HepG2 (cell line): ENCODE results near the gene TMEM165. TPM values are rescaled to one million over a fixed set of nuclear protein-coding genes. Genes with fewer than 3 reads are reported as not detected.
A peak's percentile ranks its signal among the peaks of the same experiment; 100 is the strongest.

Experiments used
- ELF4 ChIP-seq: sonication (generic); formaldehyde crosslinking; IDR thresholded peaks from 2 replicates; pipeline ENCODE4 v1.5.0; 2020; ENCODE audit warnings: missing genetic modification reagents, mild to moderate bottlenecking, moderate library complexity, borderline replicate concordance
- IRX3 ChIP-seq: sonication (generic); formaldehyde crosslinking; IDR thresholded peaks from 2 replicates; pipeline ENCODE4 v1.8.1; 2023; ENCODE audit warnings: mild to moderate bottlenecking, low read depth, missing genetic modification reagents, borderline replicate concordance
- KDM5A ChIP-seq: fragments of 200-600 bp; sonication (generic); IDR thresholded peaks from 2 replicates; pipeline ENCODE4 v1.7.0; 2018; ENCODE audit warnings: antibody characterized with exemption, mild to moderate bottlenecking, low read length, borderline replicate concordance
- KLF12 ChIP-seq: sonication (generic); formaldehyde crosslinking; IDR thresholded peaks from 2 replicates; pipeline ENCODE4 v1.4.0; 2020; ENCODE audit warnings: missing genetic modification reagents, borderline replicate concordance
- MTF1 ChIP-seq: sonication (generic); formaldehyde crosslinking; IDR thresholded peaks from 2 replicates; pipeline ENCODE4 v1.5.0; 2020; ENCODE audit warnings: missing genetic modification reagents
- NR2C2 ChIP-seq: sonication (generic); formaldehyde crosslinking; IDR thresholded peaks from 2 replicates; pipeline ENCODE4 v1.4.0; 2020; ENCODE audit warnings: missing genetic modification reagents, mild to moderate bottlenecking, moderate library complexity, borderline replicate concordance
- POGZ ChIP-seq: sonication (generic); formaldehyde crosslinking; IDR thresholded peaks from 2 replicates; pipeline ENCODE4 v1.4.0; 2020; ENCODE audit warnings: mild to moderate bottlenecking, missing genetic modification reagents
- YEATS2 ChIP-seq: sonication (generic); formaldehyde crosslinking; IDR thresholded peaks from 2 replicates; pipeline ENCODE4 v1.4.0; 2020; ENCODE audit warnings: missing genetic modification reagents, borderline replicate concordance
- ZFP82 ChIP-seq: sonication (generic); formaldehyde crosslinking; IDR thresholded peaks from 2 replicates; pipeline ENCODE4 v1.5.1; 2020; ENCODE audit warnings: mild to moderate bottlenecking, missing genetic modification reagents, borderline replicate concordance
- ZNF777 ChIP-seq: sonication (generic); formaldehyde crosslinking; IDR thresholded peaks from 2 replicates; pipeline ENCODE4 v1.4.0; 2020; ENCODE audit warnings: missing genetic modification reagents
- polyA plus RNA-seq, 8 experiments: library from polyadenylated mRNA; depleted of rRNA in 3 of 8; stranded (reverse) in 7 of 8; unstranded in 1 of 8; fragments of >200 nt; fragmentation: Illumina TruSeq in 4 of 8; extraction: Trizol in 4 of 8; gene quantifications; 2 replicates each; pipeline versions ENCODE4 v1.2.1 to v1.2.3, GENCODE V29; 2011 to 2016; ENCODE audit warnings: low read depth in 4 of 8, missing spikeins in 1 of 8, mixed read lengths in 1 of 8; ENCODE audit not compliant: insufficient read depth in 1 of 8
- total RNA-seq, 5 experiments: library from RNA; depleted of rRNA; stranded (reverse); fragments of >200 nt; fragmentation: Illumina TruSeq; extraction: Trizol; gene quantifications; 2 replicates each; pipeline ENCODE4 v1.2.3, GENCODE V29; 2016; ENCODE audit warnings: low read depth in 1 of 5
- TF ChIP-seq, protein P1 (sequence below): sonication (generic); formaldehyde crosslinking; IDR thresholded peaks from 2 replicates; pipeline ENCODE4 v1.9.0; 2021; ENCODE audit warnings: missing genetic modification reagents, borderline replicate concordance
- TF ChIP-seq, protein P2 (sequence below): sonication (generic); formaldehyde crosslinking; IDR thresholded peaks from 2 replicates; pipeline ENCODE4 v1.8.0; 2022; ENCODE audit warnings: mild to moderate bottlenecking, missing genetic modification reagents
- TF ChIP-seq, protein P3 (sequence below): sonication (generic); formaldehyde crosslinking; IDR thresholded peaks from 2 replicates; pipeline ENCODE4 v1.4.0; 2020; ENCODE audit warnings: missing genetic modification reagents, borderline replicate concordance
- TF ChIP-seq, protein P4 (sequence below): IDR thresholded peaks from 2 replicates; pipeline ENCODE4 v1.6.1; 2016; ENCODE audit warnings: low read depth, control low read depth

TMEM165 gene
- total and polyA plus RNA-seq, 2 of the 13 experiments (the other 11 are each of a cell fraction or from before 2014, with no cell fraction given), result 54.6 to 103 TPM

DNA sequence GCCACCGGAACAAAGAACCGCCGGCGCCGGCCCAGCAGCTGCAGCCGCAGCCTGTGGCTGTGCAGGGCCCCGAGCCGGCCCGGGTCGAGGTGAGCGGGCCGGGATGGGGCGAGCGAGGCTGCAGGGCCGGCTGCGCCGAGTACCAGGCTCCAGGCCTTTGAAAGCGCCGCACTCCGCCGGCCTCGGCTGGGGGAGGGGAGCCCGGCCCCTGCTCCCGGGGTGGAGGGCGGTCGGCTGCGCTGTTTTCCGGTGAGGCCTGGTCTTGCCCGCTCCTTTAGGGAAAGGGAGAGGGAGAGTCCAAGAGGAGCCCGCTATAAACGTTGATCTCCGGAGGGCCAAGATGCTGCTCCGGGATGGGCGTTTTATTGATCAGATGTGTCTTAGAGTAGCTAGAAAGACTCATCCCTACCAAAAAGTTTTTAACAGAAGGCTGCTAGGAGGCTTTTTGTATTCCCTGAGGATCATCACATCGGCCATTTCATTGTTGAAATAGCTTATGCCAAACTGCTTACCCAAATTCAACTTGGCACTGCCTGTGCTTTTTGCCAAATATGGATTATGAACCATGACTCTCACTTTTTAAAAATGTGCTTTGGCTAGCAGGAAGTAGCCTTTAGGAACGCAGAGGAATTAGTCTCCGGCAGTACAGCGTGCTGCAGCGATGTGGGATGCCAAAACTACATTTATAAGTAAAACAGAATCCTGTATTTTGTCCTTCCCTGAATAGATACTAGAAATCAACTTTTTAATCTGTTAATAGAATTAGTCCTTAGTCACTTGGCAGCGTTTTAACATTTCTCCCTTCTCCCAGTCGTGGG is 760 bp downstream of the TMEM165 start (continued):
- TF ChIP-seq, protein P1, sequence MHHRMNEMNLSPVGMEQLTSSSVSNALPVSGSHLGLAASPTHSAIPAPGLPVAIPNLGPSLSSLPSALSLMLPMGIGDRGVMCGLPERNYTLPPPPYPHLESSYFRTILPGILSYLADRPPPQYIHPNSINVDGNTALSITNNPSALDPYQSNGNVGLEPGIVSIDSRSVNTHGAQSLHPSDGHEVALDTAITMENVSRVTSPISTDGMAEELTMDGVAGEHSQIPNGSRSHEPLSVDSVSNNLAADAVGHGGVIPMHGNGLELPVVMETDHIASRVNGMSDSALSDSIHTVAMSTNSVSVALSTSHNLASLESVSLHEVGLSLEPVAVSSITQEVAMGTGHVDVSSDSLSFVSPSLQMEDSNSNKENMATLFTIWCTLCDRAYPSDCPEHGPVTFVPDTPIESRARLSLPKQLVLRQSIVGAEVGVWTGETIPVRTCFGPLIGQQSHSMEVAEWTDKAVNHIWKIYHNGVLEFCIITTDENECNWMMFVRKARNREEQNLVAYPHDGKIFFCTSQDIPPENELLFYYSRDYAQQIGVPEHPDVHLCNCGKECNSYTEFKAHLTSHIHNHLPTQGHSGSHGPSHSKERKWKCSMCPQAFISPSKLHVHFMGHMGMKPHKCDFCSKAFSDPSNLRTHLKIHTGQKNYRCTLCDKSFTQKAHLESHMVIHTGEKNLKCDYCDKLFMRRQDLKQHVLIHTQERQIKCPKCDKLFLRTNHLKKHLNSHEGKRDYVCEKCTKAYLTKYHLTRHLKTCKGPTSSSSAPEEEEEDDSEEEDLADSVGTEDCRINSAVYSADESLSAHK, result no peak
- no peak for TF ChIP-seq MTF1
- TF ChIP-seq, protein P2, sequence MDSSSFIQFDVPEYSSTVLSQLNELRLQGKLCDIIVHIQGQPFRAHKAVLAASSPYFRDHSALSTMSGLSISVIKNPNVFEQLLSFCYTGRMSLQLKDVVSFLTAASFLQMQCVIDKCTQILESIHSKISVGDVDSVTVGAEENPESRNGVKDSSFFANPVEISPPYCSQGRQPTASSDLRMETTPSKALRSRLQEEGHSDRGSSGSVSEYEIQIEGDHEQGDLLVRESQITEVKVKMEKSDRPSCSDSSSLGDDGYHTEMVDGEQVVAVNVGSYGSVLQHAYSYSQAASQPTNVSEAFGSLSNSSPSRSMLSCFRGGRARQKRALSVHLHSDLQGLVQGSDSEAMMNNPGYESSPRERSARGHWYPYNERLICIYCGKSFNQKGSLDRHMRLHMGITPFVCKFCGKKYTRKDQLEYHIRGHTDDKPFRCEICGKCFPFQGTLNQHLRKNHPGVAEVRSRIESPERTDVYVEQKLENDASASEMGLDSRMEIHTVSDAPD (CRISPR knock-in tag), result no peak
- no peak for TF ChIP-seq POGZ
- no peak for TF ChIP-seq YEATS2 (CRISPR knock-in tag)
- TF ChIP-seq KLF12 (CRISPR knock-in tag), result no peak
- 0 out of 2 replicates have a peak, but pooled peaks have one; percentile 20 for TF ChIP-seq KDM5A
- 0 out of 2 replicates have a peak, but pooled peaks have one; percentile 21 for TF ChIP-seq ELF4 (CRISPR knock-in tag)
- no peak for TF ChIP-seq ZNF777 (CRISPR knock-in tag)
- TF ChIP-seq, protein P3, sequence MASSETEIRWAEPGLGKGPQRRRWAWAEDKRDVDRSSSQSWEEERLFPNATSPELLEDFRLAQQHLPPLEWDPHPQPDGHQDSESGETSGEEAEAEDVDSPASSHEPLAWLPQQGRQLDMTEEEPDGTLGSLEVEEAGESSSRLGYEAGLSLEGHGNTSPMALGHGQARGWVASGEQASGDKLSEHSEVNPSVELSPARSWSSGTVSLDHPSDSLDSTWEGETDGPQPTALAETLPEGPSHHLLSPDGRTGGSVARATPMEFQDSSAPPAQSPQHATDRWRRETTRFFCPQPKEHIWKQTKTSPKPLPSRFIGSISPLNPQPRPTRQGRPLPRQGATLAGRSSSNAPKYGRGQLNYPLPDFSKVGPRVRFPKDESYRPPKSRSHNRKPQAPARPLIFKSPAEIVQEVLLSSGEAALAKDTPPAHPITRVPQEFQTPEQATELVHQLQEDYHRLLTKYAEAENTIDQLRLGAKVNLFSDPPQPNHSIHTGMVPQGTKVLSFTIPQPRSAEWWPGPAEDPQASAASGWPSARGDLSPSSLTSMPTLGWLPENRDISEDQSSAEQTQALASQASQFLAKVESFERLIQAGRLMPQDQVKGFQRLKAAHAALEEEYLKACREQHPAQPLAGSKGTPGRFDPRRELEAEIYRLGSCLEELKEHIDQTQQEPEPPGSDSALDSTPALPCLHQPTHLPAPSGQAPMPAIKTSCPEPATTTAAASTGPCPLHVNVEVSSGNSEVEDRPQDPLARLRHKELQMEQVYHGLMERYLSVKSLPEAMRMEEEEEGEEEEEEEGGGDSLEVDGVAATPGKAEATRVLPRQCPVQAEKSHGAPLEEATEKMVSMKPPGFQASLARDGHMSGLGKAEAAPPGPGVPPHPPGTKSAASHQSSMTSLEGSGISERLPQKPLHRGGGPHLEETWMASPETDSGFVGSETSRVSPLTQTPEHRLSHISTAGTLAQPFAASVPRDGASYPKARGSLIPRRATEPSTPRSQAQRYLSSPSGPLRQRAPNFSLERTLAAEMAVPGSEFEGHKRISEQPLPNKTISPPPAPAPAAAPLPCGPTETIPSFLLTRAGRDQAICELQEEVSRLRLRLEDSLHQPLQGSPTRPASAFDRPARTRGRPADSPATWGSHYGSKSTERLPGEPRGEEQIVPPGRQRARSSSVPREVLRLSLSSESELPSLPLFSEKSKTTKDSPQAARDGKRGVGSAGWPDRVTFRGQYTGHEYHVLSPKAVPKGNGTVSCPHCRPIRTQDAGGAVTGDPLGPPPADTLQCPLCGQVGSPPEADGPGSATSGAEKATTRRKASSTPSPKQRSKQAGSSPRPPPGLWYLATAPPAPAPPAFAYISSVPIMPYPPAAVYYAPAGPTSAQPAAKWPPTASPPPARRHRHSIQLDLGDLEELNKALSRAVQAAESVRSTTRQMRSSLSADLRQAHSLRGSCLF, result no peak
- TF ChIP-seq ZFP82, result no peak
- TF ChIP-seq NR2C2 (CRISPR knock-in tag), result no peak; the same call in 1 of the 2 replicates
- TF ChIP-seq, protein P4, sequence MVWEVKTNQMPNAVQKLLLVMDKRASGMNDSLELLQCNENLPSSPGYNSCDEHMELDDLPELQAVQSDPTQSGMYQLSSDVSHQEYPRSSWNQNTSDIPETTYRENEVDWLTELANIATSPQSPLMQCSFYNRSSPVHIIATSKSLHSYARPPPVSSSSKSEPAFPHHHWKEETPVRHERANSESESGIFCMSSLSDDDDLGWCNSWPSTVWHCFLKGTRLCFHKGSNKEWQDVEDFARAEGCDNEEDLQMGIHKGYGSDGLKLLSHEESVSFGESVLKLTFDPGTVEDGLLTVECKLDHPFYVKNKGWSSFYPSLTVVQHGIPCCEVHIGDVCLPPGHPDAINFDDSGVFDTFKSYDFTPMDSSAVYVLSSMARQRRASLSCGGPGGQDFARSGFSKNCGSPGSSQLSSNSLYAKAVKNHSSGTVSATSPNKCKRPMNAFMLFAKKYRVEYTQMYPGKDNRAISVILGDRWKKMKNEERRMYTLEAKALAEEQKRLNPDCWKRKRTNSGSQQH, result no peak
- no peak for TF ChIP-seq IRX3 (CRISPR knock-in tag)
